Measurements from ENCODE around the gene HOMER3.

HOMER3 gene

DNA sequence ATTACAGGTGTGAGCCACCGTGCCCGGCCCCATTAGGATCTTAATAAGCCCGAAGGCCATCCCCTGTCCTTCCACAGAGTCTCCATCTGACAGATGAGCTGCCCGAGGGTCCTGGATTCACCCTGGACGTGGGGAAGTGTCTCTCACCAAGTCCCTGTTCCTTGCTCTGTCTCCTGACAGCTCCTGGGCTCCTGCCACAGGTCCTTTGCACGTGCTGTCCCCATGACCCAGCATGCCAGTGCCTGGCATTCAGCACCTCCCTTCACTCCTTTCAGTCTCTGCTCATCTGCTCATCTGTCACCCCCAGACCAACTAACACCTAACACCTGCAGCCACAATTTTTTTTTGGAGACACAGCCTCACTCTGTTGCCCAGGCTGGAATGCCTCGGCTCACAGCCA lies 59.5 kb downstream of the HOMER3 start:
- H3K9me3 ChIP-seq (ENCODE audit: low read length): no peaks in the 10 kb centered on the region
- H3K27ac ChIP-seq (ENCODE audit: low read depth, low read length): no peak overlapping the region
- H3K36me3 ChIP-seq (ENCODE audit: insufficient read depth, low read length): no peaks in the 10 kb centered on the region
- no peak overlapping the region for H3K4me3 ChIP-seq (ENCODE audit: low read depth in 1 of 2, low read length in 2 of 2)
- no peaks in the 10 kb centered on the region for H3K4me1 ChIP-seq (ENCODE audit: insufficient read depth, low read length)
- H3K9ac ChIP-seq (ENCODE audit: low read length): no peak overlapping the region
- no peaks in the 10 kb centered on the region for H3K27me3 ChIP-seq (ENCODE audit: control insufficient read depth in 1 of 2, insufficient read depth in 2 of 2, low read length in 2 of 2)

DNA sequence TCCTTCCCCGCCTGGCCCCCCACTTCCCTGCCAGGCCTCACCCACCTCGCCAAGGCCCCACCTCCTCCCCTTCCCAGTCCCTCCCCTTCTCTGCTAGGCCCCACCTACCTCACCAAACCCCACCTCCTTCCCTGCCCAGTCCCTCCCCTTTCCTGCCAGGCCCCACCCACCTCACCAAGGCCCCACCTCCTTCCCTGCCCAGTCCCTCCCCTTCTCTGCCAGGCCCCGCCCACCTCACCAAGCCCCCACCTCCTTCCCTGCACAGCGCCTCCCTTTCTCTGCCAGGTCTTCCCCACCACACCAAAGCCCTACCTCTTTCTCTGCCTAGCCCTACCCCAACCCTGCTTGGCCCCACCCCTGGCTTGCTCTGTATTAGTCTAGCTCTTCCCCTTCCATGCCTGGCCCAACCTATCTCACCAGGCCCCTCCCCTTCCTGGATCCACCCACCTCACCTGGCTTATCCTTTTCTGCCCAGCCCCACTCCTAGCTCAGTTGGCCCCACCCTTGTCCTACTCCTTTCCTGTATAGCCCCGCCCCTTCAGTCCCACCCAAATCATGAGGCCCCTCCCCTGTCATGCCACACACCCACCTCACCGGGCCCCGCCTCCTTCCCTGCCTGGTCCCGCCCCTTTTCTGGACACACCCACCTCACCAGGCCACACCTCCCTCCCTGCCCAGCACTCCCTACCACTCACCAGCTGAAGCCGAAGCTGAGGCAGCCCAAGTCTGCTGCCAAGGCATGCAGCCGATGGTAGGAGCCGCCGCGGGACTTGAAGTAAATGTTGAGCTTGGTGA lies 61.2 kb downstream of the HOMER3 start:
- Histone ChIP-seq H3K9ac (ENCODE audit: low read length) (no peak overlapping the region), H3K36me3 (ENCODE audit: insufficient read depth, low read length) (no peaks in the 10 kb centered on the region), H3K27me3 (ENCODE audit: control insufficient read depth in 1 of 2, insufficient read depth in 2 of 2, low read length in 2 of 2) (no peaks in the 10 kb centered on the region), H3K4me3 (ENCODE audit: low read depth in 1 of 2, low read length in 2 of 2) (no peak overlapping the region), H3K4me1 (ENCODE audit: insufficient read depth, low read length) (no peaks in the 10 kb centered on the region), H3K9me3 (ENCODE audit: low read length) (no peaks in the 10 kb centered on the region), H3K27ac (ENCODE audit: low read depth, low read length) (no peak overlapping the region)
